BE2C (cell line): ENCODE results near the gene POLR2F.

ENCODE experiments used
- DNase-seq: peaks from one replicate; pipeline ENCODE4 v3.0.0-alpha.2; 2020
- H3K27me3 ChIP-seq: fragments of 250-450 bp; sonication (Bioruptor Pico); 2 replicates; pipeline ENCODE4 v1.5.1; 2020; ENCODE audit warnings: mild to moderate bottlenecking
- H3K36me3 ChIP-seq: fragments of 250-450 bp; sonication (Bioruptor Pico); 2 replicates; pipeline ENCODE4 v1.5.1; 2020; ENCODE audit warnings: mild to moderate bottlenecking
- H3K4me1 ChIP-seq: fragments of 250-450 bp; sonication (Bioruptor Pico); 2 replicates; pipeline ENCODE4 v1.5.1; 2020
- H3K4me3 ChIP-seq: 2 replicates; pipeline ENCODE4 v1.5.1; 2011; ENCODE audit warnings: low read depth, low read length
- H3K9me3 ChIP-seq: fragments of 250-450 bp; sonication (Bioruptor Pico); 2 replicates; pipeline ENCODE4 v1.5.1; 2020
- TF ChIP-seq, protein P1 (sequence below): IDR thresholded peaks from 2 replicates; pipeline ENCODE4 v1.5.1; 2012; ENCODE audit warnings: mild to moderate bottlenecking, low read depth, low read length

Gene POLR2F

GRCh38 chr22:37982938-37983859, 29.7 kb downstream of the POLR2F start:
- no peak overlapping the region for H3K4me3 ChIP-seq
- TF ChIP-seq, protein P1, sequence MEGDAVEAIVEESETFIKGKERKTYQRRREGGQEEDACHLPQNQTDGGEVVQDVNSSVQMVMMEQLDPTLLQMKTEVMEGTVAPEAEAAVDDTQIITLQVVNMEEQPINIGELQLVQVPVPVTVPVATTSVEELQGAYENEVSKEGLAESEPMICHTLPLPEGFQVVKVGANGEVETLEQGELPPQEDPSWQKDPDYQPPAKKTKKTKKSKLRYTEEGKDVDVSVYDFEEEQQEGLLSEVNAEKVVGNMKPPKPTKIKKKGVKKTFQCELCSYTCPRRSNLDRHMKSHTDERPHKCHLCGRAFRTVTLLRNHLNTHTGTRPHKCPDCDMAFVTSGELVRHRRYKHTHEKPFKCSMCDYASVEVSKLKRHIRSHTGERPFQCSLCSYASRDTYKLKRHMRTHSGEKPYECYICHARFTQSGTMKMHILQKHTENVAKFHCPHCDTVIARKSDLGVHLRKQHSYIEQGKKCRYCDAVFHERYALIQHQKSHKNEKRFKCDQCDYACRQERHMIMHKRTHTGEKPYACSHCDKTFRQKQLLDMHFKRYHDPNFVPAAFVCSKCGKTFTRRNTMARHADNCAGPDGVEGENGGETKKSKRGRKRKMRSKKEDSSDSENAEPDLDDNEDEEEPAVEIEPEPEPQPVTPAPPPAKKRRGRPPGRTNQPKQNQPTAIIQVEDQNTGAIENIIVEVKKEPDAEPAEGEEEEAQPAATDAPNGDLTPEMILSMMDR: 0 out of 2 replicates have a peak, but pooled peaks have one; percentile 4
- no peaks in the 10 kb centered on the region for H3K9me3 ChIP-seq
- no peak for DNase-seq
- no peaks in the 10 kb centered on the region for H3K36me3 ChIP-seq
- H3K4me1 ChIP-seq: no peaks in the 10 kb centered on the region
- no peaks in the 10 kb centered on the region for H3K27me3 ChIP-seq

GRCh38 chr22:37983860-37984791, 30.6 kb downstream of the POLR2F start, which contains the start of gene SOX10:
Gene SOX10, minus strand, starts transcription at chr22:37984555. Its CDS starts 771 bp downstream, at chr22:37983784.
- H3K4me3 ChIP-seq: no peak within 1 kb of the TSS
- TF ChIP-seq, protein P1: no peak
- H3K9me3 ChIP-seq: no peaks in the 10 kb centered on the region
- H3K36me3 ChIP-seq: no peaks in the 10 kb centered on the region
- no peak for DNase-seq
- no peaks in the 10 kb centered on the region for H3K4me1 ChIP-seq
- H3K27me3 ChIP-seq: no peaks in the 10 kb centered on the region

DNA sequence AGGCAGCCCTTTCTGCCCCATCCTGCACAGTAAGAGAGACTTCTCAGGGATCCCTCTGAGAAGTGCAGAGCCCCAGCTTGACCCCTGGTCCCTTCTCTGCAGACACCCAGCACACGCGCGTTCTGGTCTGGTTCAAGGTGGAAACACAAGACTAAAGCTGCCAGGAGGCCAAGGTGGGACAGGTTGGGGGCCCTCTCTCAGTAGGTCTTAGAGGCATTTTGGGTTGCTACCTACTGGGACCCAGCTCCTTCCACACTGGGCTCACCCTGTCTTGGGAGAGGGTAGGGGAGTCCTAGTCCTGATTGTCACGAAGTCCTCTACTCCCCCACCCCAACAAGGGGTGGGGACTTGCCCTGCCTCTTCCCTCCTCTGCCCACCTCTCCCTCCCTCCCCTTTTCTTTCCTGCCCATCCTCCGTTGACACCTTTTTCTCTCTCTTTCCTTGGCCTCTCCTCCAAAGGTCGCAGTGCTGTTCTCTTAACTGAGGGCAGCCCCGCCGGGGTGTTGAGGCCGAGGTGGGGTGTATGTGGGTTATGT, 31.6 kb downstream of the POLR2F start:
- TF ChIP-seq, protein P1: no peak
- Histone ChIP-seq H3K4me1 (no peaks in the 10 kb centered on the region), H3K4me3 (no peak overlapping the region), H3K9me3 (no peaks in the 10 kb centered on the region), H3K27me3 (no peaks in the 10 kb centered on the region), H3K36me3 (no peaks in the 10 kb centered on the region)
- no peak for DNase-seq

DNA sequence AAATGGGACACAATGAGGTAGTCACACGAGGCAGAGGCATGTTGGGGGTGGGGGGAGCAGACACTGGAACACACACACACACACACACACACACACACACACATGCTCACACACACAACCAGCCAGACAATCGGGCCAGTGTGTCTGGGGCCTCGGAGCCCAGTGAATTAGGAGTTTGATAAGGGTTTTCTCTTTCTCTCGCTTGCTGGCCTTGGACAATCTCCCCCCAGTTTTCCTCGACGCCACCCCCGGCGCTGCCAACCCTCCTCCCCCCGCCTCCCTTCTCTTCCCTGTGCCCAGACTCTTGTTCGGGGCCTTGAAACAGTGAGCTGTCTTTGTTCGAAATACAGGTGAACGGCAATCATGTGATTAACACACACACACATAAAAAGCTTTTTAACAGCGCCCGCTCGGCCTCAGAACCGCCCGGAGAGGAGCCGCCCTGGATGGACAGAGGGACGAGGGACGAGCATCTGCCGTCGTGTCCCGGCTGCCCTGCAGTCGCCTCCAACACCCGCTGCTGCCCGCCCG, 32.3 kb downstream of the POLR2F start:
- no peak overlapping the region for H3K4me3 ChIP-seq
- TF ChIP-seq, protein P1: no peak
- no peaks in the 10 kb centered on the region for H3K4me1 ChIP-seq
- no peaks in the 10 kb centered on the region for H3K9me3 ChIP-seq
- H3K36me3 ChIP-seq: no peaks in the 10 kb centered on the region
- no peaks in the 10 kb centered on the region for H3K27me3 ChIP-seq
- DNase-seq: no peak

- TF ChIP-seq, protein P1: no peak
These were observed 32.9 kb downstream of the POLR2F start for GRCh38 chr22:37986371-37986770.

More at GRCh38 chr22:37986371-37986770, 32.9 kb downstream of the POLR2F start:
- H3K4me1 ChIP-seq: no peaks in the 10 kb centered on the region
- H3K27me3 ChIP-seq: no peaks in the 10 kb centered on the region
- H3K4me3 ChIP-seq: no peak overlapping the region
- H3K9me3 ChIP-seq: no peaks in the 10 kb centered on the region
- DNase-seq: no peak
- no peaks in the 10 kb centered on the region for H3K36me3 ChIP-seq
